HEK293 (cell line): ENCODE measurements around the gene TRIM2.
A peak's percentile ranks its signal among the peaks of the same experiment; 100 is the strongest.

Experiments used
- ATF2 ChIP-seq: fragments of 450-650 bp; formaldehyde crosslinking; IDR thresholded peaks from 2 replicates; pipeline ENCODE4 v1.5.1; 2016; ENCODE audit warnings: missing biosample characterization, missing genetic modification characterization, low read depth
- ELK4 ChIP-seq: IDR thresholded peaks from 2 replicates; pipeline ENCODE4 v1.6.1; 2011; ENCODE audit warnings: mild to moderate bottlenecking, low read depth, low read length, borderline replicate concordance
- GLI4 ChIP-seq: fragments of 450-650 bp; formaldehyde crosslinking; IDR thresholded peaks from 2 replicates; pipeline ENCODE4 v1.5.1; 2016; ENCODE audit warnings: missing biosample characterization, missing genetic modification characterization
- GLIS1 ChIP-seq: fragments of 450-650 bp; formaldehyde crosslinking; IDR thresholded peaks from 2 replicates; pipeline ENCODE4 v1.5.1; 2016; ENCODE audit warnings: missing biosample characterization, missing genetic modification characterization
- HOXA7 ChIP-seq: sonication (generic); formaldehyde crosslinking; IDR thresholded peaks from 2 replicates; pipeline ENCODE4 v1.8.1; 2022; ENCODE audit warnings: missing genetic modification reagents, borderline replicate concordance
- MYNN ChIP-seq: fragments of 450-650 bp; formaldehyde crosslinking; IDR thresholded peaks from 2 replicates; pipeline ENCODE4 v1.5.1; 2016; ENCODE audit warnings: missing biosample characterization, missing genetic modification characterization, borderline replicate concordance
- PRDM10 ChIP-seq: fragments of 450-650 bp; formaldehyde crosslinking; IDR thresholded peaks from 2 replicates; pipeline ENCODE4 v1.5.1; 2016; ENCODE audit warnings: missing biosample characterization, missing genetic modification characterization
- TSHZ1 ChIP-seq: fragments of 450-650 bp; formaldehyde crosslinking; IDR thresholded peaks from 2 replicates; pipeline ENCODE4 v1.5.1; 2016; ENCODE audit warnings: missing biosample characterization, missing genetic modification characterization, borderline replicate concordance
- ZBTB11 ChIP-seq: fragments of 450-650 bp; formaldehyde crosslinking; conservative IDR thresholded peaks from 2 replicates; pipeline ENCODE4 v1.5.1; 2016; ENCODE audit warnings: low read depth, missing biosample characterization, missing genetic modification characterization
- ZBTB20 ChIP-seq: fragments of 450-650 bp; formaldehyde crosslinking; IDR thresholded peaks from 2 replicates; pipeline ENCODE4 v1.5.1; 2016; ENCODE audit warnings: missing biosample characterization, missing genetic modification characterization
- ZBTB48 ChIP-seq: fragments of 450-650 bp; formaldehyde crosslinking; IDR thresholded peaks from 2 replicates; pipeline ENCODE4 v1.5.1; 2016; ENCODE audit warnings: missing biosample characterization, missing genetic modification characterization
- ZNF138 ChIP-seq: fragments of 450-650 bp; formaldehyde crosslinking; IDR thresholded peaks from 2 replicates; pipeline ENCODE4 v1.5.1; 2016; ENCODE audit warnings: missing biosample characterization, missing genetic modification characterization, borderline replicate concordance
- ZNF248 ChIP-seq: fragments of 450-650 bp; formaldehyde crosslinking; IDR thresholded peaks from 2 replicates; pipeline ENCODE4 v1.5.1; 2017; ENCODE audit warnings: missing biosample characterization, missing genetic modification characterization
- ZNF26 ChIP-seq: fragments of 450-650 bp; formaldehyde crosslinking; IDR thresholded peaks from 2 replicates; pipeline ENCODE4 v1.5.1; 2016; ENCODE audit warnings: missing biosample characterization, missing genetic modification characterization
- ZNF37A ChIP-seq: fragments of 450-650 bp; IDR thresholded peaks from 2 replicates; pipeline ENCODE4 v1.5.1; 2018; ENCODE audit warnings: missing biosample characterization, missing genetic modification characterization
- ZNF514 ChIP-seq: fragments of 450-650 bp; formaldehyde crosslinking; IDR thresholded peaks from 2 replicates; pipeline ENCODE4 v1.5.1; 2016; ENCODE audit warnings: missing biosample characterization, missing genetic modification characterization
- ZNF549 ChIP-seq: fragments of 450-650 bp; IDR thresholded peaks from 2 replicates; pipeline ENCODE4 v1.5.1; 2018; ENCODE audit warnings: missing biosample characterization, missing genetic modification characterization, mild to moderate bottlenecking, inconsistent platforms, moderate library complexity
- ZNF580 ChIP-seq: fragments of 450-650 bp; formaldehyde crosslinking; IDR thresholded peaks from 2 replicates; pipeline ENCODE4 v1.5.1; 2016; ENCODE audit warnings: missing biosample characterization, missing genetic modification characterization
- ZNF843 ChIP-seq: fragments of 450-650 bp; formaldehyde crosslinking; IDR thresholded peaks from 2 replicates; pipeline ENCODE4 v1.5.1; 2016; ENCODE audit warnings: missing biosample characterization, missing genetic modification characterization
- ZSCAN18 ChIP-seq: fragments of 450-650 bp; formaldehyde crosslinking; IDR thresholded peaks from 2 replicates; pipeline ENCODE4 v1.5.1; 2016; ENCODE audit warnings: missing biosample characterization, missing genetic modification characterization
- ZXDB ChIP-seq: fragments of 450-650 bp; formaldehyde crosslinking; IDR thresholded peaks from 2 replicates; pipeline ENCODE4 v1.5.1; 2016; ENCODE audit warnings: missing biosample characterization, missing genetic modification characterization

Gene TRIM2

GRCh38 chr4:153257151-153257620 lies 52.9 kb downstream of the TRIM2 start (continued):
- no peak for TF ChIP-seq PRDM10 (tag by site-specific recombination)
- no peak for TF ChIP-seq ZNF138
- TF ChIP-seq ELK4 = no peak
- TF ChIP-seq ZNF26 (tag by site-specific recombination) = no peak
- 0 out of 2 replicates have a peak, but pooled peaks have one; percentile 21 for TF ChIP-seq TSHZ1 (tag by site-specific recombination)
- TF ChIP-seq MYNN (tag by site-specific recombination) = no peak
- TF ChIP-seq GLIS1 (tag by site-specific recombination) = peak; percentile 70
- TF ChIP-seq ZBTB11 (tag by site-specific recombination) = no peak
- TF ChIP-seq ATF2 = no peak
- 0 out of 2 replicates have a peak, but pooled peaks have one; percentile 8 for TF ChIP-seq ZXDB (tag by site-specific recombination)
- TF ChIP-seq ZSCAN18 (tag by site-specific recombination) = no peak
- TF ChIP-seq ZNF580 (tag by site-specific recombination) = no peak
- no peak for TF ChIP-seq ZNF514 (tag by site-specific recombination)
- no peak for TF ChIP-seq GLI4 (tag by site-specific recombination)
- TF ChIP-seq HOXA7 (CRISPR knock-in tag) = no peak
- no peak for TF ChIP-seq ZNF843 (tag by site-specific recombination)
- TF ChIP-seq ZBTB48 (tag by site-specific recombination) = no peak
- no peak for TF ChIP-seq ZNF248 (tag by site-specific recombination)
- no peak for TF ChIP-seq ZNF37A (tag by site-specific recombination)
- 0 out of 2 replicates have a peak, but pooled peaks have one; percentile 24 for TF ChIP-seq ZBTB20 (tag by site-specific recombination)
- TF ChIP-seq ZNF549 = no peak
